Measurements from ENCODE around the gene UST. TPM values are rescaled to one million over a fixed set of nuclear protein-coding genes. Genes with fewer than 3 reads are reported as not detected.

The UST gene
- total RNA-seq, 1 experiment from 2014 or later: 10.0 TPM

GRCh38 chr6:149087898-149088297 is 341.1 kb downstream of the UST start:
- intact Hi-C loops (cut with micrococcal nuclease): no loop called here
- no peak overlapping the region for H3K4me3 Mint-ChIP-seq (ENCODE audit: unreplicated experiment)
- ChIA-PET CTCF (interaction anchor here (0.5 to 4.2 kb wide), 6 partner anchors 29 to 461 kb away, joined by 3 to 49 read pairs (median 4); no protein-coding TSS in a partner anchor), POLR2A (interaction anchor here (0.6 to 0.8 kb wide), 2 partner anchors 72 to 344 kb away, joined by 3 read pairs; no protein-coding TSS in a partner anchor)
- no peaks in the 10 kb centered on the region for H3K4me1 Mint-ChIP-seq (ENCODE audit: insufficient read depth, unreplicated experiment)
- no peaks in the 10 kb centered on the region for H3K27me3 Mint-ChIP-seq (ENCODE audit: insufficient read depth, unreplicated experiment)
- H3K9me3 Mint-ChIP-seq (ENCODE audit: unreplicated experiment): no peaks in the 10 kb centered on the region
- no peak overlapping the region for H3K27ac Mint-ChIP-seq (ENCODE audit: low read depth, unreplicated experiment)
- peaks cover 6% of the 10 kb centered on the region for H3K36me3 Mint-ChIP-seq (ENCODE audit: insufficient read depth, unreplicated experiment)
- no peak for TF ChIP-seq CTCF (IDR thresholded peaks at IDR 0.05; ENCODE audit: unreplicated experiment)
- DNase-seq (ENCODE audit: unreplicated experiment): no peak
- no TSS peak for BruUV-seq (replicated peaks)

- ChIA-PET POLR2A (interaction anchor here (0.8 kb wide), 1 partner anchor 344 kb away, joined by 3 read pairs; no protein-coding TSS in a partner anchor), CTCF (interaction anchor here (0.5 to 4.2 kb wide), 4 partner anchors 44 to 385 kb away, joined by 3 to 49 read pairs (median 4); no protein-coding TSS in a partner anchor)
- Mint-ChIP-seq H3K9me3 (ENCODE audit: unreplicated experiment) (no peaks in the 10 kb centered on the region), H3K36me3 (ENCODE audit: insufficient read depth, unreplicated experiment) (peaks cover 6% of the 10 kb centered on the region), H3K27me3 (ENCODE audit: insufficient read depth, unreplicated experiment) (no peaks in the 10 kb centered on the region), H3K4me1 (ENCODE audit: insufficient read depth, unreplicated experiment) (peaks cover under 1% of the 10 kb centered on the region), H3K27ac (ENCODE audit: low read depth, unreplicated experiment) (no peak overlapping the region), H3K4me3 (ENCODE audit: unreplicated experiment) (no peak overlapping the region)
- no peak for DNase-seq (ENCODE audit: unreplicated experiment)
- intact Hi-C loops (cut with micrococcal nuclease): no loop called here
- no TSS peak for BruUV-seq (replicated peaks)
- no peak for TF ChIP-seq CTCF (IDR thresholded peaks at IDR 0.05; ENCODE audit: unreplicated experiment)
Observed at GRCh38 chr6:149088361-149088760, 341.5 kb downstream of the UST start.

GRCh38 chr6:149089510-149089909 is 342.7 kb downstream of the UST start:
- Mint-ChIP-seq H3K27me3 (ENCODE audit: insufficient read depth, unreplicated experiment) (no peaks in the 10 kb centered on the region), H3K9me3 (ENCODE audit: unreplicated experiment) (no peaks in the 10 kb centered on the region), H3K27ac (ENCODE audit: low read depth, unreplicated experiment) (no peak overlapping the region), H3K4me1 (ENCODE audit: insufficient read depth, unreplicated experiment) (peaks cover 12% of the 10 kb centered on the region), H3K36me3 (ENCODE audit: insufficient read depth, unreplicated experiment) (peaks cover 2% of the 10 kb centered on the region), H3K4me3 (ENCODE audit: unreplicated experiment) (no peak overlapping the region)
- intact Hi-C loops (cut with micrococcal nuclease): no loop called here
- BruUV-seq (replicated peaks): no TSS peak
- POLR2A ChIA-PET: interaction anchor here (0.9 to 1.3 kb wide), 2 partner anchors 9 to 342 kb away, joined by 4 to 6 read pairs; no protein-coding TSS in a partner anchor
- no peak for TF ChIP-seq CTCF (IDR thresholded peaks at IDR 0.05; ENCODE audit: unreplicated experiment)
- CTCF ChIA-PET: interaction anchor here (0.6 to 4.2 kb wide), 4 partner anchors 9 to 343 kb away, joined by 3 to 49 read pairs (median 4); no protein-coding TSS in a partner anchor
- DNase-seq (ENCODE audit: unreplicated experiment): no peak

- Mint-ChIP-seq H3K27me3 (ENCODE audit: insufficient read depth, unreplicated experiment) (no peaks in the 10 kb centered on the region), H3K36me3 (ENCODE audit: insufficient read depth, unreplicated experiment) (no peaks in the 10 kb centered on the region), H3K4me3 (ENCODE audit: unreplicated experiment) (no peak overlapping the region), H3K4me1 (ENCODE audit: insufficient read depth, unreplicated experiment) (peaks cover 19% of the 10 kb centered on the region), H3K27ac (ENCODE audit: low read depth, unreplicated experiment) (no peak overlapping the region), H3K9me3 (ENCODE audit: unreplicated experiment) (no peaks in the 10 kb centered on the region)
- no peak for DNase-seq (ENCODE audit: unreplicated experiment)
- CTCF ChIA-PET: interaction anchor here (0.6 to 2.2 kb wide), 4 partner anchors 64 to 454 kb away, joined by 3 to 15 read pairs (median 3); no protein-coding TSS in a partner anchor
- no peak for TF ChIP-seq CTCF (IDR thresholded peaks at IDR 0.05; ENCODE audit: unreplicated experiment)
- POLR2A ChIA-PET: no interaction called here
- no TSS peak for BruUV-seq (replicated peaks)
- intact Hi-C loops (cut with micrococcal nuclease): no loop called here
Observed at GRCh38 chr6:149090937-149091336, 344.1 kb downstream of the UST start.

All from MCF 10A (cell line).